HG02571 (cell line): ENCODE data around the gene ZNF469.

Source experiments
- ATAC-seq: cut with Tn5 transposase; IDR thresholded peaks from one replicate; pipeline ENCODE4 v1.9.1; 2021; ENCODE audit warnings: mild to moderate bottlenecking, moderate library complexity; ENCODE audit not compliant: unreplicated experiment

Gene ZNF469

GRCh38 chr16:88377961-88378360 lies 4.8 kb upstream of the ZNF469 start:
- ATAC-seq, result no peak

DNA sequence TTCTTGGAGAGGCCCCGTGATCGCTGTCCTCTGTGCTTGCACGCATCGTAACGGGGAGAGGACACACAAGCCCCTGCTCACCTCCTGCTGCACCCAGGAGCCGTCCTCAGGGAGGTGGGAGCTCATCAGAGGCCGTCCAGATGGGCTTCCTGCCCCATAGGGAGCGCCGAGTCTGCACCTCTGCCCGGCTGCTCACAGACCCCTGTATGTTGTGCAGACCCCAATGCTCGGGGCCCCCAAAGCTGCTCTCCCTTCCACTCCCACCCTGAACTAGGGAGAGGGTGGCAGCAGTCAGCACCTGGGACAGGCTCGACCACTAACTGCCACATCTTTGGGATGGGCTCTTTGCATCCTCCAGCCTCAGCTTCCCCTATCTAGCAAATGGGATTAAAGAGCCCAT lies 4.4 kb upstream of the ZNF469 start:
- no peak for ATAC-seq

DNA sequence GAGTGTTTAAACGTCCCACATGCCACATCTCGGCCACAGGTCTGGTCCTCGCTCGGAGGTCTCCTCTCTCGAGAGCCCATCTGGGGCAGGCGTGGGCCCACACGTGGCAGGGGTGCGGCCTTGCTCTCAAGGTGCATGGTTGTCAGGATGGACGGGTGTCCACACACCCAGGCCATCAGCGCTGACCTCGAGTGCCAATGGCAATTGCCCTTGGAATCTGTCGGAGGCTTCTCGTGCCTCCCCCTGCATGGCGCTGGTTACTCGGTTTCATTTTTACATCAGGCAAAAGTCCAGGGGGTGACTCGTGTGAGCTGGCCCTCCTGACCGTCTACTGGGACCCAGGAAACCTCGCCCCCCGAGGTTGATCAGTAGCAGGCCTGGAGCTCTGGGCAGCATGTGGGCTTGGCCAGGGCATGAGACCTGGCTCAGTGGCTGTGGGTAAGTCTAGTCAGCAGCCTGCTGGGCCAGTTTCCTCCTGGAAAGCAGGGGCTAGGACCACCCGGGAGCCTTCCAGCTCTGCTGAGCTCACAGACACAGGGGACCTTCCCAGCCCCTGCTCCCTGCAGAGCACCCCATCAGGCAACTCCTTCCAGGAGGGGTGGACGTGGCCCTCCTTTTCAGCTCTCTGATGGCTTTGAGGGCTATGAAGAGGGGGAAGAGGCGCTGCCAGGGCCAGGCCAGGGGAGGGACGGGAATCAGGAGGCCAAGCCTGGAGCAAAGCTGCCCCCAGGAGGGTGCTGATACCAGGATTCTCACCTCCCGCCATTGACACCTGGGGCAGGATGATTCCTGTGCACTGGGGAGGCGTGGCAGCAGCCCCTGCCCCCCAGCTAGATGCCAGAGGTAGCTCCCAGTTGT lies 3.7 kb upstream of the ZNF469 start:
- ATAC-seq, result no peak

GRCh38 chr16:88379694-88380040 lies 3.1 kb upstream of the ZNF469 start:
- no peak for ATAC-seq

DNA sequence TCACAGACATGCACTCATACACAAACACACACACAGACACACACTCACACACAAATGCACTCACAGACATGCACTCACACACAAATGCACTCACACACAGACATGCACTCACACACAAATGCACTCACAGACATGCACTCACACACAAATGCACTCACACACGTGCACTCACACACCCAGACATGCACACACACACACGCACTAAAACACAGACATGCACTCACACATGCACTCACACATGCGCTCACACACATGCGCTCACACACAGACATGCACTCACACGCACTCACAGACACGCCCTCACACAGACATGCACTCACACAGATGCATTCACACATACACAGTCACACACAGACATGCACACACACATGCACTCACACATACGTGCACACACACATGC lies 2.7 kb upstream of the ZNF469 start:
- ATAC-seq, result no peak

DNA sequence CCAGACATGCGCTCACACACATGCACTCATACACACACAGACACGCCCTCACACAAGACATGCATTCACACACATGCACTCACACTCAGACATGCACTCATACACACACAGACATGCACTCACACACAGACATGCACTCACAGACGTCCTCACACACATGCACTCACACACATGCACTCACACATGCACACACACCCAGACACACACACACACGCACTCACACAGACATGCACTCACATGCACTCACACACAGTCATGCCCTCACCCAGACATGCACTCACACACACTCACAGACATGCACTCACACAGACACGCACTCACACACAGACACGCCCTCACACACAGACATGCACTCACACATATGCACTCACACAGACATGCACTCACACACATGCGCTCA lies 2.1 kb upstream of the ZNF469 start:
- no peak for ATAC-seq

- no peak for ATAC-seq
Measured at GRCh38 chr16:88381820-88382451, 823 bp upstream of the ZNF469 start.

GRCh38 chr16:88383401-88384221 lies 852 bp downstream of the ZNF469 start:
- ATAC-seq, result no peak

GRCh38 chr16:88384222-88385111 lies 1.7 kb downstream of the ZNF469 start:
- ATAC-seq, result no peak

- no peak for ATAC-seq
Measured at GRCh38 chr16:88385112-88385594, 2.4 kb downstream of the ZNF469 start.

GRCh38 chr16:88385831-88386815 lies 3.4 kb downstream of the ZNF469 start:
- ATAC-seq, result no peak

DNA sequence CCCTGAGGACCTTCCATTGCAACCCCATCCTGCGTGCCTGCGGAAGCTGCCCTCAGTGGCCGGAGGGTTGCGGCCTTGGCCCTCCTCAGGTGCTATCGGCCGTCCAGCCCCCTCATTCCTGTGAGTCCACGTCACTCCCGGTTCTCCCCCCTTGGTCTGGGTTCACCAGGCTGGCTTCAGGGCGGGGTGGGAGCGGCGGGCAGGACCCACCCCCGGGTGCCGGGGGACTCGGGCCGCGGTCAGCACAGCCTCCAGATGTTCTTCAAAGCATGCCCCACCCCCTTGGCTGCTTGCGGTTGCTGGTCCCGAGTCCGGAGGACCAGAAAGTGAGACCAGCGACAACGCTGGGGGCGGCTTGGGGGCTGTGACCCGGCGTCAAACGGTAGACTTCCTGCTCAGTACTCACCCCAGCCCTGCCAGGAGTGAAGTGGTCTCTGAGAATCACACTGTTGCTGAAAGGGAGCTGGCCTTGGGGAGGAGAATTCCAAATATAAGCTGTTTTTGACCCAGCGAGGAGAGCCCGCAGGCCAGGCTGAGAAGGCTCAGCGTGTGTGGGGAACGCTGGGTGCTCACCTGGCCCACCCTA lies 4.5 kb downstream of the ZNF469 start:
- no peak for ATAC-seq

DNA sequence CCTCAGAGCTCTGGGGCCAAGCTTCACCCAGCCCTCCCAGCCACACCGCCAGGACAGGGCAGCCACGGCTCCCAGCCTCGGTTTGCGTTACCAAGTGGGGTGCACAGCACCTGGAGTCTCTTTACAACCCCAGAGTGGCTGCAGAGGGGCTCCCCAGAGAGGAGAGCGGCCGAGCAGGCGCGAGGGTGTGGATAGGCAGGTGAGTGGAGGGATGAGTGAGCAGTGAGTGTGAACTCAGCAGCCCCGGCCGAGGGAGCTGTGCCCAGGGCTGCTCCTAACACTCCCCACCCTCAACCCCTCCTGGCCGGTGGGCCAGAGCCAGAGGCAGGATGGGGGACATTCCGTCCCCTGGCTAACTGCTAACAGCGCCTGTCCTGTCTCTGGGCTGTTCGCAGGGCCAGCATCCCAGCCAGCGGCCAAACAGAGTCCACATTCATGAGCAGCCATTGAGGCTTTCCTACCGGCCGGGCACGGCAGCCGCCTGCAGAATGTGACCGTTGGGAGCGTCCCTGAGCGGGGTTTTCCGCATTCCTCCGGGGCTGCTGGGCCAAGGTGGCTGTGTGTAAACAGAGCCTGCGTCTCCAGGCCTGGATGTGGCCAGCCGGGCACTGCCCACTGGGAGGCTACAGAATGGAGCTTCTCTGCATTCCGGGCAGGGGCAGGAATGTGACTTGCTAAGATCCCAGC lies 5.3 kb downstream of the ZNF469 start:
- no peak for ATAC-seq

- ATAC-seq, result no peak
Measured at GRCh38 chr16:88389191-88389590, 6.4 kb downstream of the ZNF469 start.

GRCh38 chr16:88389621-88390160 lies 6.9 kb downstream of the ZNF469 start:
- ATAC-seq, result no peak

DNA sequence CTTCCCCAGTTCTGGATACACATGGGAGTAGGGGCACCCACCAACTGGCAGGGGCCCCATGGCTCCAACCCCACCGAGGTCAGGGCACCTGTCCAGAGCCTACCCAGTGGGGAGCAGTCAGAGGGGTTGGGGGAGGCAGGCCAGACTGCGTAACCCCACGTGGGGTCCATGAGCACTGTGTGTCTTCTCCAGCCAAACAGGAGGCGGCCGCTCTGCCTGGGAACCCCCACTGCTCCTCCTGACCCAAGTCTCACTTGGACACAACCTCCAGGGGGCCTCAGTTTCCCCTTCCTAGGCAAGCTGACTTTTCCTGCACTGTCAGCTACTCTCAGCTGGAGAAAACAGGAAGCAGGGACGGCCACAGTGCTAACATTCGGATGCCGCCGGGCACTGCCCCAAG lies 7.5 kb downstream of the ZNF469 start:
- no peak for ATAC-seq

GRCh38 chr16:88390735-88391134 lies 8.0 kb downstream of the ZNF469 start:
- no peak for ATAC-seq
